ENCODE measurements around the gene TRPV5.

DNA sequence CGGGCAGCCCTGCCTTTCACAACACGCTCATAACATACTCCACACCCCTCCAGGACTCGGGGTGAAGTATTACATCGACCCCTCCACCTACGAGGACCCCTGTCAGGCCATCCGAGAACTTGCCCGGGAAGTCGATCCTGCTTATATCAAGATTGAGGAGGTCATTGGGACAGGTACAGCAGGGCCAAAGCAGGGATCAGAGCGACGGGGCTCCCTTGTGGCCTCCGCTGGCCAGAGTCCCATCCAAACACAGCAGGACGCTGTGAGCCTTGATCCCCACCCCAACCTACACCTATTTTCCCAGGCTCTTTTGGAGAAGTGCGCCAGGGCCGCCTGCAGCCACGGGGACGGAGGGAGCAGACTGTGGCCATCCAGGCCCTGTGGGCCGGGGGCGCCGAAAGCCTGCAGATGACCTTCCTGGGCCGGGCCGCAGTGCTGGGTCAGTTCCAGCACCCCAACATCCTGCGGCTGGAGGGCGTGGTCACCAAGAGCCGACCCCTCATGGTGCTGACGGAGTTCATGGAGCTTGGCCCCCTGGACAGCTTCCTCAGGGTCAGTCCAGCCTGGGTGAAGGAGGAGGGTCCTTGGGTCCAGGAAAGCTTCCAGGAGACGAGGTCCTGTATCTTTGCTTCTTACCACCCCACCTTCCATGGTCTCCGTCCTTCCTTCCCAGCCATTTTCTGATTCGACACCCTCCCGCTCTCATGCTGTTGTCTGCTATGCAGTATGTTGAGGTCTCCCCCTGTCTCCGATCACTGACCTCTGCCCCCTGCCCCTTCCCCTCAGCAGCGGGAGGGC lies 65.2 kb downstream of the TRPV5 start:
- TF ChIP-seq, protein P1, sequence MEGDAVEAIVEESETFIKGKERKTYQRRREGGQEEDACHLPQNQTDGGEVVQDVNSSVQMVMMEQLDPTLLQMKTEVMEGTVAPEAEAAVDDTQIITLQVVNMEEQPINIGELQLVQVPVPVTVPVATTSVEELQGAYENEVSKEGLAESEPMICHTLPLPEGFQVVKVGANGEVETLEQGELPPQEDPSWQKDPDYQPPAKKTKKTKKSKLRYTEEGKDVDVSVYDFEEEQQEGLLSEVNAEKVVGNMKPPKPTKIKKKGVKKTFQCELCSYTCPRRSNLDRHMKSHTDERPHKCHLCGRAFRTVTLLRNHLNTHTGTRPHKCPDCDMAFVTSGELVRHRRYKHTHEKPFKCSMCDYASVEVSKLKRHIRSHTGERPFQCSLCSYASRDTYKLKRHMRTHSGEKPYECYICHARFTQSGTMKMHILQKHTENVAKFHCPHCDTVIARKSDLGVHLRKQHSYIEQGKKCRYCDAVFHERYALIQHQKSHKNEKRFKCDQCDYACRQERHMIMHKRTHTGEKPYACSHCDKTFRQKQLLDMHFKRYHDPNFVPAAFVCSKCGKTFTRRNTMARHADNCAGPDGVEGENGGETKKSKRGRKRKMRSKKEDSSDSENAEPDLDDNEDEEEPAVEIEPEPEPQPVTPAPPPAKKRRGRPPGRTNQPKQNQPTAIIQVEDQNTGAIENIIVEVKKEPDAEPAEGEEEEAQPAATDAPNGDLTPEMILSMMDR (IDR thresholded peaks at IDR 0.05): no peak
- TF ChIP-seq POLR2A (IDR thresholded peaks at IDR 0.05): no peak

Data from body of pancreas (tissue), 4 donors.